H1 (cell line): ENCODE data around the gene CAMK2G. TPM values are rescaled to one million over a fixed set of nuclear protein-coding genes. Genes with fewer than 3 reads are reported as not detected.

ENCODE experiments used
- CTCF ChIA-PET: fragments of 300-600 bp; sonication (Branson Sonifier 250); formaldehyde crosslinking; loops from one replicate; lab custom pipeline; 2021; ENCODE audit not compliant: partially characterized antibody; lab: Charles Lee
- POLR2A ChIA-PET: fragments of 300-600 bp; sonication (Branson Sonifier 250); formaldehyde crosslinking; loops from one replicate; lab custom pipeline; 2021; ENCODE audit warnings: inconsistent platforms; ENCODE audit not compliant: partially characterized antibody; lab: Charles Lee
- DNase-seq, 2 experiments: peaks; one replicate each; pipeline versions ENCODE4 v3.0.0 to v3.0.0-alpha.2; 2010 to 2022; ENCODE audit warnings: low spot score in 2 of 2, low read depth in 1 of 2, mixed read lengths in 1 of 2
- FAIRE-seq: peaks from 2 replicates; lab custom pipeline; 2011; peaks lifted over from hg19 to GRCh38; lab: Jason Lieb, UNC
- H2AFZ ChIP-seq: 2 replicates; pipeline ENCODE4 v1.8.1; 2012; ENCODE audit warnings: low read length, inconsistent platforms
- H2AK5ac ChIP-seq: 2 replicates; pipeline ENCODE4 v1.6.1; 2013; ENCODE audit warnings: low read depth, low read length
- H2BK120ac ChIP-seq: replicated peaks from 2 replicates; pipeline ENCODE3; 2013; ENCODE audit warnings: low read depth, low read length, inconsistent platforms
- H2BK12ac ChIP-seq: 2 replicates; pipeline ENCODE4 v1.6.1; 2013; ENCODE audit warnings: low read depth, low read length
- H2BK15ac ChIP-seq: 2 replicates; pipeline ENCODE4 v1.6.1; 2013; ENCODE audit warnings: low read length
- H2BK20ac ChIP-seq: 2 replicates; pipeline ENCODE4 v1.6.1; 2013; ENCODE audit warnings: low read length
- H2BK5ac ChIP-seq: 2 replicates; pipeline ENCODE4 v1.6.1; 2013; ENCODE audit warnings: low read depth, low read length
- H3K14ac ChIP-seq: 2 replicates; pipeline ENCODE4 v1.6.1; 2013; ENCODE audit warnings: inconsistent platforms; ENCODE audit not compliant: insufficient read length
- H3K18ac ChIP-seq: 2 replicates; pipeline ENCODE4 v1.6.1; 2013; ENCODE audit warnings: low read length; ENCODE audit errors: extremely low read depth
- H3K23ac ChIP-seq: 2 replicates; pipeline ENCODE4 v1.6.1; 2013; ENCODE audit warnings: inconsistent platforms; ENCODE audit not compliant: insufficient read length
- H3K23me2 ChIP-seq: 2 replicates; pipeline ENCODE4 v1.6.1; 2013; ENCODE audit warnings: low read depth, low read length
- H3K27ac ChIP-seq: 2 replicates; pipeline ENCODE4 v1.6.1; 2011; ENCODE audit warnings: low read depth, low read length, inconsistent platforms
- H3K27me3 ChIP-seq, 4 experiments: replicated peaks in 1 of 4; 1 replicate in 1 of 4; 2 replicates in 3 of 4; pipeline versions ENCODE4 v1.6.1 to v1.8.1; 2011 to 2013; ENCODE audit warnings: low read length in 3 of 4, mild to moderate bottlenecking in 3 of 4, inconsistent platforms in 2 of 4, mixed read lengths in 2 of 4, moderate library complexity in 1 of 4; ENCODE audit not compliant: control insufficient read depth in 3 of 4, insufficient read depth in 3 of 4; ENCODE audit errors: extremely low read depth in 1 of 4
- H3K36me3 ChIP-seq, 4 experiments: 2 replicates each; pipeline versions ENCODE4 v1.6.1 to v1.8.1; 2011 to 2013; ENCODE audit warnings: mild to moderate bottlenecking in 4 of 4, low read length in 3 of 4, moderate library complexity in 2 of 4, control low read depth in 1 of 4, inconsistent platforms in 1 of 4; ENCODE audit not compliant: insufficient read depth in 4 of 4, control insufficient read depth in 2 of 4
- H3K4ac ChIP-seq: replicated peaks from 2 replicates; pipeline ENCODE3; 2013; ENCODE audit warnings: low read length, low read depth, mixed read lengths, inconsistent platforms; ENCODE audit not compliant: insufficient read length
- H3K4me1 ChIP-seq, 4 experiments: replicated peaks in 1 of 4; 1 replicate in 1 of 4; 2 replicates in 3 of 4; pipeline versions ENCODE4 v1.6.1 to v1.8.1; 2011 to 2013; ENCODE audit warnings: low read length in 3 of 4, inconsistent platforms in 2 of 4, mixed read lengths in 1 of 4; ENCODE audit not compliant: insufficient read depth in 4 of 4, control insufficient read depth in 3 of 4
- H3K4me2 ChIP-seq, 2 experiments: 2 replicates each; pipeline versions ENCODE4 v1.6.1 to v1.8.1; 2011 to 2013; ENCODE audit warnings: low read depth in 2 of 2, low read length in 2 of 2, control low read depth in 1 of 2, inconsistent platforms in 1 of 2, mild to moderate bottlenecking in 1 of 2; ENCODE audit not compliant: insufficient read depth in 1 of 2
- H3K4me3 ChIP-seq, 4 experiments: fragments of 200-600, 300-600 bp in 1 of 4; sonication (generic), shearing (Covaris generic), sonication (Bioruptor Twin) in 1 of 4; 2 replicates each; pipeline versions ENCODE4 v1.5.1 to v1.8.1; 2011 to 2016; ENCODE audit warnings: low read length in 4 of 4, low read depth in 3 of 4, control low read depth in 2 of 4, inconsistent platforms in 2 of 4, mild to moderate bottlenecking in 2 of 4, mixed read lengths in 1 of 4, moderate library complexity in 1 of 4; ENCODE audit not compliant: insufficient read depth in 2 of 4; ENCODE audit errors: extremely low read depth in 1 of 4
- H3K56ac ChIP-seq: replicated peaks from 2 replicates; pipeline ENCODE3; 2013; ENCODE audit warnings: low read depth, mild to moderate bottlenecking, mixed read lengths, low read length, inconsistent platforms; ENCODE audit not compliant: insufficient read length
- H3K79me1 ChIP-seq: 2 replicates; pipeline ENCODE4 v1.6.1; 2013; ENCODE audit warnings: low read depth, low read length, control low read depth
- H3K79me2 ChIP-seq, 2 experiments: 2 replicates each; pipeline versions ENCODE4 v1.6.1 to v1.8.1; 2012 to 2013; ENCODE audit warnings: low read length in 2 of 2, mild to moderate bottlenecking in 2 of 2, inconsistent platforms in 1 of 2; ENCODE audit not compliant: insufficient read depth in 2 of 2, control insufficient read depth in 1 of 2
- H3K9ac ChIP-seq, 4 experiments: replicated peaks in 1 of 4; 1 replicate in 1 of 4; 2 replicates in 3 of 4; pipeline versions ENCODE4 v1.6.1 to v1.8.1; 2011 to 2013; ENCODE audit warnings: low read depth in 3 of 4, low read length in 3 of 4, control low read depth in 2 of 4, mild to moderate bottlenecking in 2 of 4, moderate library complexity in 2 of 4, inconsistent platforms in 1 of 4; ENCODE audit errors: extremely low read depth in 1 of 4
- H3K9me3 ChIP-seq, 2 experiments: 2 replicates each; pipeline versions ENCODE4 v1.6.1 to v1.8.1; 2012 to 2013; ENCODE audit warnings: mild to moderate bottlenecking in 2 of 2, moderate library complexity in 2 of 2, control low read depth in 1 of 2, inconsistent platforms in 1 of 2, low read depth in 1 of 2, low read length in 1 of 2, mixed read lengths in 1 of 2; ENCODE audit not compliant: insufficient read depth in 2 of 2
- H4K20me1 ChIP-seq, 2 experiments: replicated peaks in 1 of 2; 2 replicates each; pipeline versions ENCODE3 to v1.8.1; 2011 to 2013; ENCODE audit warnings: inconsistent platforms in 2 of 2, low read length in 2 of 2, mild to moderate bottlenecking in 1 of 2; ENCODE audit not compliant: insufficient read depth in 2 of 2, control insufficient read depth in 1 of 2
- H4K5ac ChIP-seq: 2 replicates; pipeline ENCODE4 v1.6.1; 2013; ENCODE audit warnings: low read length, low read depth, mixed read lengths, inconsistent platforms; ENCODE audit not compliant: insufficient read length
- H4K8ac ChIP-seq: 2 replicates; pipeline ENCODE4 v1.8.0; 2013; ENCODE audit warnings: mild to moderate bottlenecking, moderate library complexity, low read length, inconsistent platforms; ENCODE audit not compliant: insufficient read depth; ENCODE audit errors: extremely low read depth
- H4K91ac ChIP-seq: replicated peaks from 2 replicates; pipeline ENCODE3; 2013; ENCODE audit warnings: low read length, mixed read lengths, inconsistent platforms; ENCODE audit not compliant: insufficient read length
- BACH1 ChIP-seq: IDR thresholded peaks from 2 replicates; pipeline ENCODE4 v1.6.1; 2012; ENCODE audit warnings: low read length, improper control_type of control experiment
- CBX8 ChIP-seq: fragments of 300-800, 300-1000 bp; sonication (generic); IDR thresholded peaks from 2 replicates; pipeline ENCODE4 v1.7.1; 2016; ENCODE audit warnings: low read depth, low read length, borderline replicate concordance
- CTBP2 ChIP-seq: IDR thresholded peaks from 2 replicates; pipeline ENCODE4 v1.7.0; 2011; ENCODE audit warnings: borderline replicate concordance, mild to moderate bottlenecking, moderate library complexity, mixed read lengths, low read length; ENCODE audit not compliant: insufficient read depth, insufficient read length
- EGR1 ChIP-seq: IDR thresholded peaks from 2 replicates; pipeline ENCODE4 v1.6.1; 2011; ENCODE audit warnings: low read depth, low read length, borderline replicate concordance
- GABPA ChIP-seq: IDR thresholded peaks from 2 replicates; pipeline ENCODE4 v1.6.1; 2011; ENCODE audit warnings: mild to moderate bottlenecking, low read length, moderate library complexity, borderline replicate concordance; ENCODE audit not compliant: insufficient read depth
- HDAC2 ChIP-seq, 2 experiments: fragments of 300-600 bp in 1 of 2; sonication (generic) in 1 of 2; IDR thresholded peaks; 2 replicates each; pipeline ENCODE4 v1.6.1; 2011 to 2012; ENCODE audit warnings: low read depth in 2 of 2, low read length in 2 of 2, mild to moderate bottlenecking in 2 of 2, moderate library complexity in 2 of 2, borderline replicate concordance in 1 of 2, inconsistent platforms in 1 of 2
- HDAC6 ChIP-seq: IDR thresholded peaks from one replicate; pipeline ENCODE4 v1.7.1; 2012; ENCODE audit warnings: low read depth, mild to moderate bottlenecking, inconsistent platforms, low read length, moderate library complexity
- KDM1A ChIP-seq: fragments of 200-600, 300-600 bp; sonication (generic); IDR thresholded peaks from 2 replicates; pipeline ENCODE4 v1.7.1; 2016; ENCODE audit warnings: mild to moderate bottlenecking, low read length, borderline replicate concordance
- KDM4A ChIP-seq: IDR thresholded peaks from one replicate; pipeline ENCODE4 v1.7.1; 2012; ENCODE audit warnings: low read depth, mild to moderate bottlenecking, moderate library complexity, low read length, inconsistent platforms; ENCODE audit not compliant: severe bottlenecking
- RXRA ChIP-seq: IDR thresholded peaks from 2 replicates; pipeline ENCODE4 v1.6.1; 2011; ENCODE audit warnings: low read depth, mild to moderate bottlenecking, low read length, moderate library complexity; ENCODE audit not compliant: insufficient read depth
- SP2 ChIP-seq: IDR thresholded peaks from 2 replicates; pipeline ENCODE4 v1.6.1; 2012; ENCODE audit warnings: mild to moderate bottlenecking, low read length, inconsistent platforms
- SRF ChIP-seq: IDR thresholded peaks from 2 replicates; pipeline ENCODE4 v1.6.1; 2011; ENCODE audit warnings: mild to moderate bottlenecking, low read depth, low read length, moderate library complexity
- TAF7 ChIP-seq: optimal IDR thresholded peaks from 2 replicates; pipeline ENCODE3; 2011; ENCODE audit warnings: low read depth, mild to moderate bottlenecking, inconsistent platforms, low read length, moderate library complexity, borderline replicate concordance
- TEAD4 ChIP-seq: IDR thresholded peaks from 2 replicates; pipeline ENCODE4 v1.6.1; 2012; ENCODE audit warnings: low read depth, low read length, inconsistent platforms, mixed read lengths
- WGBS, 2 experiments: shearing (Covaris generic) in 1 of 2; methylation state at CpG; one replicate each; pipeline versions ENCODE4 v1.1.6 to v1.1.7; 2013 to 2015; ENCODE audit warnings: low lambda C conversion rate in 2 of 2, mixed read lengths in 2 of 2, inconsistent platforms in 1 of 2, low coverage in 1 of 2, missing lambda C conversion rate in 1 of 2; ENCODE audit not compliant: insufficient replicate concordance in 2 of 2, insufficient coverage in 1 of 2, insufficient read length in 1 of 2; ENCODE audit errors: extremely low coverage in 1 of 2, missing lambda C conversion rate in 1 of 2; 5-methylcytosine and 5-hydroxymethylcytosine counted together
- polyA plus RNA-seq, 7 experiments: library from polyadenylated mRNA; depleted of rRNA in 3 of 7; stranded (reverse) in 5 of 7; unstranded in 2 of 7; fragments of >200 nt in 5 of 7; fragments of 200-250 nt in 2 of 7; gene quantifications; 1 replicate in 5 of 7; 2 replicates in 1 of 7; 4 replicates in 1 of 7; pipeline versions ENCODE4 v1.2.1 to v1.2.3, GENCODE V29; 2011 to 2013; ENCODE audit warnings: missing spikeins in 2 of 7, mixed read lengths in 2 of 7
- total RNA-seq: library from RNA; stranded (reverse); fragmentation: NEBNext Ultra II Directional; extraction: Animal tissue kit (Norgen Biotek cat#: 25700); gene quantifications from 2 replicates; pipeline ENCODE4 v1.2.1, GENCODE V29; 2021

Gene CAMK2G
- total and polyA plus RNA-seq, 2 of the 8 experiments (the other 6 are each of a cell fraction or from before 2014, with no cell fraction given), result 28.9 to 31.7 TPM

DNA sequence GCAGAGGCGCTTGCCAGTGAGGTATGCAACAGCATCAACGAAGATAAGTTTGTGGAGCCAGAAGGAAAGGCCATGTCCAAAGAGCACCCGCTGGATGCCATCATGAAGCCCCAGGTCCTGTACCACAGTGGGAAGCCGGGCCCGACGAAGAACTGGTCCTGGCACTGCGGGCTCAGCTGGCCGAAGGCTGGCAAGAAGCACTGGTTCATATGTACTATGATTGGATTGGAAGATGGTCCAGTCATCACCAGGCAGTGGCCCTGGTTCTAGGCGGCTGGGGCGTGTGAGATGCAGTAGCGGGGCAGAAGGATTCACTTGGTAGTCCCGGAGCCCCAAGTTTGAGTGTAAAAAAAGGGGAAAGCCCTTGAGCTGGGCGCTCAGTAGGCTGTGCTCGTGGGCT is 66.9 kb downstream of the CAMK2G start:
- H3K4me2 ChIP-seq, result no peak overlapping the region
- no peaks in the 10 kb centered on the region for H3K27me3 ChIP-seq
- no peak overlapping the region for H3K4ac ChIP-seq
- no peak overlapping the region for H3K4me3 ChIP-seq
- no peak overlapping the region for H2BK120ac ChIP-seq
- ChIA-PET POLR2A (interaction anchor here (11.1 kb wide), 1 partner anchor 11 kb away, joined by 137 read pairs; no protein-coding TSS in a partner anchor), CTCF (interaction anchor here (0.8 to 1.6 kb wide), 3 partner anchors 8 to 95 kb away, joined by 3 to 4 read pairs (median 4); no protein-coding TSS in a partner anchor)
- H4K91ac ChIP-seq, result no peak overlapping the region
- H3K79me2 ChIP-seq, result no peaks in the 10 kb centered on the region
- H3K9ac ChIP-seq, result no peak overlapping the region
- H3K36me3 ChIP-seq, result peaks cover 4 to 23% (median 17%) of the 10 kb centered on the region in 4 experiments; a peak in 7 of 8 replicates
- no peak overlapping the region for H2AFZ ChIP-seq
- peaks cover 0 to 4% (median 2%) of the 10 kb centered on the region in 4 experiments; a peak in 3 of 7 replicates for H3K4me1 ChIP-seq
- H2BK12ac ChIP-seq, result no peak overlapping the region
- no peak overlapping the region for H4K8ac ChIP-seq
- H2AK5ac ChIP-seq, result no peak overlapping the region
- H4K5ac ChIP-seq, result no peak overlapping the region
- WGBS, 2 experiments, result 94% methylated on average over 14 of the region's 14 CpGs; no CpG with 5 or more reads in 1 of the 2 experiments
- peaks cover 0 to 12% of the 10 kb centered on the region in 2 experiments for H4K20me1 ChIP-seq
- no peak overlapping the region for H3K27ac ChIP-seq
- no peak overlapping the region for H3K23ac ChIP-seq
- H2BK20ac ChIP-seq, result no peak overlapping the region
- H3K9me3 ChIP-seq, result no peaks in the 10 kb centered on the region
- H3K79me1 ChIP-seq, result 0 out of 2 replicates have a peak, but pooled peaks cover 4% of the 10 kb centered on the region
- H3K18ac ChIP-seq, result no peak overlapping the region
- H2BK5ac ChIP-seq, result no peak overlapping the region
- H3K14ac ChIP-seq, result no peak overlapping the region
- no peak overlapping the region for H3K56ac ChIP-seq
- FAIRE-seq, result no peak
- DNase-seq, result no peak
- no peak overlapping the region for H2BK15ac ChIP-seq
- H3K23me2 ChIP-seq, result no peaks in the 10 kb centered on the region; the same call in 1 of the 2 replicates
- no peak for TF ChIP-seq BACH1
- no peak for TF ChIP-seq SP2
- no peak for TF ChIP-seq KDM1A
- TF ChIP-seq TEAD4, result no peak
- no peak for TF ChIP-seq EGR1
- no peak for TF ChIP-seq CBX8
- no peak for TF ChIP-seq RXRA
- TF ChIP-seq SRF, result no peak
- TF ChIP-seq HDAC2 (IDR thresholded peaks at IDR 0.05; ENCODE audit: borderline replicate concordance in 1 of 2, low read depth in 2 of 2, low read length in 2 of 2), result no peak
- TF ChIP-seq GABPA, result no peak
- TF ChIP-seq TAF7, result no peak
- TF ChIP-seq KDM4A, result no peak
- no peak for TF ChIP-seq HDAC6
- TF ChIP-seq CTBP2, result no peak
